ENCODE measurements around the gene CNOT3.
"Not testable (repeated sequence)": the region's sequence is repeated elsewhere in the genome, so short reads cannot be mapped to it uniquely, and the experiment has no call there.

Gene CNOT3

GRCh38 chr19:54162241-54162805 lies 24.8 kb downstream of the CNOT3 start:
- DNase-seq (ENCODE audit: insufficient read length, low spot score) (peak; percentile 58), FAIRE-seq (no peak)

GRCh38 chr19:54162884-54163283 lies 25.3 kb downstream of the CNOT3 start:
- TF ChIP-seq POLR2A (IDR thresholded peaks at IDR 0.05; ENCODE audit: low read depth, low read length) = no peak
- no peak for FAIRE-seq
- DNase-seq (ENCODE audit: insufficient read length, low spot score) = no peak

More at GRCh38 chr19:54162241-54162805, 24.8 kb downstream of the CNOT3 start:
- TF ChIP-seq POLR2A (IDR thresholded peaks at IDR 0.05; ENCODE audit: low read depth, low read length) = no peak

GRCh38 chr19:54164369-54165068 lies 27.0 kb downstream of the CNOT3 start:
- no peak for FAIRE-seq
- no peak for DNase-seq (ENCODE audit: insufficient read length, low spot score)

GRCh38 chr19:54165222-54165621 lies 27.7 kb downstream of the CNOT3 start:
- no peak for TF ChIP-seq POLR2A (IDR thresholded peaks at IDR 0.05; ENCODE audit: low read depth, low read length)
- DNase-seq (ENCODE audit: insufficient read length, low spot score) (no peak), FAIRE-seq (no peak)

More at GRCh38 chr19:54164369-54165068, 27.0 kb downstream of the CNOT3 start:
- TF ChIP-seq POLR2A (IDR thresholded peaks at IDR 0.05; ENCODE audit: low read depth, low read length) = no peak

- DNase-seq (ENCODE audit: insufficient read length, low spot score) = peak; percentile 99
- FAIRE-seq = no peak
- TF ChIP-seq POLR2A (IDR thresholded peaks at IDR 0.05; ENCODE audit: low read depth, low read length) = no peak
Measured at GRCh38 chr19:54168174-54168917, 30.8 kb downstream of the CNOT3 start.

- no peak for DNase-seq (ENCODE audit: insufficient read length, low spot score)
- no peak for TF ChIP-seq POLR2A (IDR thresholded peaks at IDR 0.05; ENCODE audit: low read depth, low read length)
- FAIRE-seq = no peak
Measured at GRCh38 chr19:54169149-54169740, 31.7 kb downstream of the CNOT3 start.

- not testable (repeated sequence) for FAIRE-seq; DNase-seq (ENCODE audit: insufficient read length, low spot score)
Measured at GRCh38 chr19:54171736-54172431, 34.3 kb downstream of the CNOT3 start.

GRCh38 chr19:54172471-54173358 lies 35.2 kb downstream of the CNOT3 start, which contains the start of gene TMC4:
Gene TMC4, minus strand, starts transcription at chr19:54173160. Its CDS starts 43 bp downstream, at chr19:54173117.
- DNase-seq (ENCODE audit: insufficient read length, low spot score) (peak; percentile 74), FAIRE-seq (no peak)
- TF ChIP-seq POLR2A (IDR thresholded peaks at IDR 0.05; ENCODE audit: low read depth, low read length) = peak; percentile 11; the same call in 1 of the 2 replicates

- no peak for TF ChIP-seq POLR2A (IDR thresholded peaks at IDR 0.05; ENCODE audit: low read depth, low read length)
- no peak for FAIRE-seq
Measured at GRCh38 chr19:54173359-54173699, 35.8 kb downstream of the CNOT3 start.

GRCh38 chr19:54173951-54174834 lies 36.6 kb downstream of the CNOT3 start:
- FAIRE-seq (no peak), DNase-seq (ENCODE audit: insufficient read length, low spot score) (no peak)

More at GRCh38 chr19:54173359-54173699, 35.8 kb downstream of the CNOT3 start:
- no peak for DNase-seq (ENCODE audit: insufficient read length, low spot score)

GRCh38 chr19:54178581-54179261 lies 41.2 kb downstream of the CNOT3 start:
- DNase-seq (ENCODE audit: insufficient read length, low spot score) (no peak), FAIRE-seq (no peak)
- TF ChIP-seq POLR2A (IDR thresholded peaks at IDR 0.05; ENCODE audit: low read depth, low read length) = peak; percentile 15; the same call in 1 of the 2 replicates

More at GRCh38 chr19:54173951-54174834, 36.6 kb downstream of the CNOT3 start:
- no peak for TF ChIP-seq POLR2A (IDR thresholded peaks at IDR 0.05; ENCODE audit: low read depth, low read length)

All from H54 (cell line).